Hematopoietic multipotent progenitor cell (in vitro differentiated cells): ENCODE data around the gene MRTFA. TPM values are rescaled to one million over a fixed set of nuclear protein-coding genes. Genes with fewer than 3 reads are reported as not detected.
"Not testable (repeated sequence)": the region's sequence is repeated elsewhere in the genome, so short reads cannot be mapped to it uniquely, and the experiment has no call there.

Source experiments
- DNase-seq, 3 donors: peaks; one replicate each; pipeline ENCODE4 v3.0.0-alpha.2; 2011 to 2015; ENCODE audit warnings: low read depth in 2 of 3, low spot score in 2 of 3
- total RNA-seq: library from RNA; depleted of rRNA; stranded (reverse); fragments of >200 nt; gene quantifications from one replicate; pipeline ENCODE4 v1.2.3, GENCODE V29; 2012

Gene MRTFA
- total RNA-seq, result 84.3 TPM

GRCh38 chr22:40636380-40637182, at the start of gene MRTFA:
TSS of gene MRTFA (minus strand) at chr22:40636719.
- DNase-seq, result peak; percentile 92 to 100 (median 99)

GRCh38 chr22:40685406-40685805, 48.9 kb upstream of the MRTFA start:
- DNase-seq, result no peak

GRCh38 chr22:40684728-40685127, 48.2 kb upstream of the MRTFA start:
- DNase-seq, result no peak

GRCh38 chr22:40681451-40681850, 44.9 kb upstream of the MRTFA start:
- DNase-seq, result no peak

- no peak for DNase-seq
Observed at GRCh38 chr22:40680819-40681183, 44.3 kb upstream of the MRTFA start.

GRCh38 chr22:40679964-40680818, 43.7 kb upstream of the MRTFA start:
- DNase-seq, result no peak

GRCh38 chr22:40679249-40679963, 42.9 kb upstream of the MRTFA start, which contains the start of gene MCHR1:
TSS of gene MCHR1 (plus strand) at chr22:40679484. CDS start at chr22:40679653, 169 bp downstream.
- no peak for DNase-seq

- DNase-seq, result no peak
Observed at GRCh38 chr22:40678493-40679248, 42.2 kb upstream of the MRTFA start.

- DNase-seq, result no peak
Observed at GRCh38 chr22:40676644-40677043, 40.1 kb upstream of the MRTFA start.

- not testable (repeated sequence) for DNase-seq
Observed at GRCh38 chr22:40676166-40676565, 39.6 kb upstream of the MRTFA start.

- DNase-seq, result no peak
Observed at GRCh38 chr22:40674274-40674673, 37.8 kb upstream of the MRTFA start.

GRCh38 chr22:40673017-40673416, 36.5 kb upstream of the MRTFA start:
- DNase-seq, result no peak

- no peak for DNase-seq
Observed at GRCh38 chr22:40671796-40672360, 35.4 kb upstream of the MRTFA start.

GRCh38 chr22:40671369-40671768, 34.9 kb upstream of the MRTFA start:
- no peak for DNase-seq

- DNase-seq, result no peak
Observed at GRCh38 chr22:40670058-40670457, 33.5 kb upstream of the MRTFA start.

- no peak for DNase-seq
Observed at GRCh38 chr22:40668611-40669411, 32.3 kb upstream of the MRTFA start.

- DNase-seq, result no peak
Observed at GRCh38 chr22:40666151-40666848, 29.8 kb upstream of the MRTFA start.

GRCh38 chr22:40665312-40665711, 28.8 kb upstream of the MRTFA start:
- no peak for DNase-seq

- no peak for DNase-seq
Observed at GRCh38 chr22:40661671-40662070, 25.2 kb upstream of the MRTFA start.
